ENCODE measurements around the gene PLEKHA7.

The PLEKHA7 gene

GRCh38 chr11:16764888-16765287 lies 249.3 kb downstream of the PLEKHA7 start:
- DNase-seq = no peak

- DNase-seq = no peak
These were observed 250.5 kb downstream of the PLEKHA7 start for GRCh38 chr11:16763746-16764145.

GRCh38 chr11:16759857-16760508 lies 254.2 kb downstream of the PLEKHA7 start:
- peak; percentile 25 to 27 for DNase-seq

GRCh38 chr11:16758382-16759024 lies 255.7 kb downstream of the PLEKHA7 start:
- DNase-seq = peak in 1 of 2 experiments; percentile 3

GRCh38 chr11:16750417-16750816 lies 263.8 kb downstream of the PLEKHA7 start:
- DNase-seq = no peak

GRCh38 chr11:16749666-16750065 lies 264.5 kb downstream of the PLEKHA7 start:
- DNase-seq = no peak

- DNase-seq = no peak
These were observed 265.1 kb downstream of the PLEKHA7 start for GRCh38 chr11:16749092-16749491.

GRCh38 chr11:16745950-16746605 lies 268.1 kb downstream of the PLEKHA7 start:
- no peak for DNase-seq

GRCh38 chr11:16744128-16744725 lies 270.0 kb downstream of the PLEKHA7 start:
- DNase-seq = no peak

GRCh38 chr11:16743478-16743877 lies 270.7 kb downstream of the PLEKHA7 start:
- no peak for DNase-seq

- no peak for DNase-seq
These were observed 272.7 kb downstream of the PLEKHA7 start for GRCh38 chr11:16741473-16741872.

GRCh38 chr11:16738947-16739815 lies 275.0 kb downstream of the PLEKHA7 start:
- DNase-seq = peak; percentile 39 to 44

GRCh38 chr11:16738193-16738946 lies 275.8 kb downstream of the PLEKHA7 start, which contains the start of gene C11orf58:
C11orf58 (plus strand) TSS chr11:16738647; CDS start chr11:16738779, 132 bp downstream.
- DNase-seq = peak; percentile 96 to 97

GRCh38 chr11:16737818-16738192 lies 276.4 kb downstream of the PLEKHA7 start:
- DNase-seq = peak in 1 of 2 experiments; percentile 58
